ENCODE measurements around the gene SUGP1. TPM values are rescaled to one million over a fixed set of nuclear protein-coding genes. Genes with fewer than 3 reads are reported as not detected.

The SUGP1 gene
- total and polyA plus RNA-seq, 2 of the 13 experiments (the other 11 are each of a cell fraction or from before 2014, with no cell fraction given) = 21.6 to 25.9 TPM

Small RNAs within 50 kb of the gene (small RNA-seq; reads per million reads assigned to genes)
- 0 reads per million in 3 experiments for gene RNU6-1028P (ENCODE audit: insufficient read depth in 2 of 3, insufficient read length in 3 of 3, low read depth in 2 of 3, low replicate concordance in 1 of 3)

Other genes starting within 250 kb of the SUGP1 start
- gene TMEM161A, start 182.0 kb downstream of the SUGP1 start, total RNA-seq (2016; rRNA removed; fragmentation: Illumina TruSeq; extraction: Trizol) = 10.3 and 25.9 TPM in 2 replicates
- gene TMEM161A, start 182.0 kb downstream of the SUGP1 start, polyA plus RNA-seq (2011; rRNA removed) = 31.4 and 42.7 TPM in 2 replicates
- 0.44 and 1.2 TPM in 2 replicates for gene MEF2B, start 150.2 kb downstream of the SUGP1 start, total RNA-seq (2016; rRNA removed; fragmentation: Illumina TruSeq; extraction: Trizol)
- 1.7 and 2.3 TPM in 2 replicates for gene MEF2B, start 150.2 kb downstream of the SUGP1 start, polyA plus RNA-seq (2011; rRNA removed)
- 13.3 and 16.8 TPM in 2 replicates for gene BORCS8, start 128.4 kb downstream of the SUGP1 start, total RNA-seq (2016; rRNA removed; fragmentation: Illumina TruSeq; extraction: Trizol)
- gene BORCS8, start 128.4 kb downstream of the SUGP1 start, polyA plus RNA-seq (2011; rRNA removed) = 9.6 and 9.9 TPM in 2 replicates
- gene RFXANK, start 128.3 kb downstream of the SUGP1 start, total RNA-seq (2016; rRNA removed; fragmentation: Illumina TruSeq; extraction: Trizol) = 80.7 and 83.1 TPM in 2 replicates
- gene RFXANK, start 128.3 kb downstream of the SUGP1 start, polyA plus RNA-seq (2011; rRNA removed) = 49.9 and 56.1 TPM in 2 replicates
- 25.5 and 26.8 TPM in 2 replicates for gene NR2C2AP, start 117.1 kb downstream of the SUGP1 start, total RNA-seq (2016; rRNA removed; fragmentation: Illumina TruSeq; extraction: Trizol)
- gene NR2C2AP, start 117.1 kb downstream of the SUGP1 start, polyA plus RNA-seq (2011; rRNA removed) = 12.2 and 13.8 TPM in 2 replicates
- gene NCAN, start 108.6 kb downstream of the SUGP1 start, total RNA-seq (2016; rRNA removed; fragmentation: Illumina TruSeq; extraction: Trizol) = not detected in 2 replicates
- 0.05 TPM in 1 of 2 replicates, not detected in the other for gene NCAN, start 108.6 kb downstream of the SUGP1 start, polyA plus RNA-seq (2011; rRNA removed)
- gene TM6SF2, start 47.2 kb downstream of the SUGP1 start, total RNA-seq (2016; rRNA removed; fragmentation: Illumina TruSeq; extraction: Trizol) = 0.53 and 1.1 TPM in 2 replicates
- gene TM6SF2, start 47.2 kb downstream of the SUGP1 start, polyA plus RNA-seq (2011; rRNA removed) = 2.5 and 4.4 TPM in 2 replicates
- gene MAU2, start 320 bp upstream of the SUGP1 start, total RNA-seq (2016; rRNA removed; fragmentation: Illumina TruSeq; extraction: Trizol) = 11.2 and 16.8 TPM in 2 replicates
- 33.8 and 42.5 TPM in 2 replicates for gene MAU2, start 320 bp upstream of the SUGP1 start, polyA plus RNA-seq (2011; rRNA removed)
- 25.1 and 28.6 TPM in 2 replicates for gene GATAD2A, start 85.2 kb upstream of the SUGP1 start, total RNA-seq (2016; rRNA removed; fragmentation: Illumina TruSeq; extraction: Trizol)
- gene GATAD2A, start 85.2 kb upstream of the SUGP1 start, polyA plus RNA-seq (2011; rRNA removed) = 15.1 and 16.8 TPM in 2 replicates
- 0.71 and 0.86 TPM in 2 replicates for gene TSSK6, start 195.0 kb upstream of the SUGP1 start, total RNA-seq (2016; rRNA removed; fragmentation: Illumina TruSeq; extraction: Trizol)
- 1.2 and 2.0 TPM in 2 replicates for gene TSSK6, start 195.0 kb upstream of the SUGP1 start, polyA plus RNA-seq (2011; rRNA removed)
- 278 and 337 TPM in 2 replicates for gene NDUFA13, start 195.7 kb upstream of the SUGP1 start, total RNA-seq (2016; rRNA removed; fragmentation: Illumina TruSeq; extraction: Trizol)
- gene NDUFA13, start 195.7 kb upstream of the SUGP1 start, polyA plus RNA-seq (2011; rRNA removed) = 366 and 368 TPM in 2 replicates
- gene YJEFN3, start 208.4 kb upstream of the SUGP1 start, total RNA-seq (2016; rRNA removed; fragmentation: Illumina TruSeq; extraction: Trizol) = 0.32 and 0.89 TPM in 2 replicates
- 4.0 TPM in 2 replicates for gene YJEFN3, start 208.4 kb upstream of the SUGP1 start, polyA plus RNA-seq (2011; rRNA removed)
- 0.09 TPM in 1 of 2 replicates, not detected in the other for gene CILP2, start 217.8 kb upstream of the SUGP1 start, total RNA-seq (2016; rRNA removed; fragmentation: Illumina TruSeq; extraction: Trizol)
- gene CILP2, start 217.8 kb upstream of the SUGP1 start, polyA plus RNA-seq (2011; rRNA removed) = 0.18 and 0.37 TPM in 2 replicates